ENCODE results near the gene RNF183.
"Not testable (repeated sequence)": the region's sequence is repeated elsewhere in the genome, so short reads cannot be mapped to it uniquely, and the experiment has no call there.

The RNF183 gene

GRCh38 chr9:113298924-113299770 lies 4.0 kb downstream of the RNF183 start:
- no peak for TF ChIP-seq CTCF (IDR thresholded peaks at IDR 0.05; ENCODE audit: insufficient read depth, low read depth, low read length, missing control alignments)

GRCh38 chr9:113298311-113298710 lies 4.9 kb downstream of the RNF183 start:
- no peak for DNase-seq (ENCODE audit: low read depth)
- H3K4me3 ChIP-seq (ENCODE audit: low read length): no peak overlapping the region
- no peak for TF ChIP-seq CTCF (IDR thresholded peaks at IDR 0.05; ENCODE audit: insufficient read depth, low read depth, low read length, missing control alignments)

More at GRCh38 chr9:113298924-113299770, 4.0 kb downstream of the RNF183 start:
- no peak for DNase-seq (ENCODE audit: low read depth)
- no peak overlapping the region for H3K4me3 ChIP-seq (ENCODE audit: low read length)

GRCh38 chr9:113296796-113297558 lies 6.2 kb downstream of the RNF183 start:
- H3K4me3 ChIP-seq (ENCODE audit: low read length): no peak overlapping the region
- no peak for TF ChIP-seq CTCF (IDR thresholded peaks at IDR 0.05; ENCODE audit: insufficient read depth, low read depth, low read length, missing control alignments)
- no peak for DNase-seq (ENCODE audit: low read depth)

- H3K4me3 ChIP-seq (ENCODE audit: low read length); DNase-seq (ENCODE audit: low read depth): not testable (repeated sequence)
Measured at GRCh38 chr9:113296247-113296646, 6.9 kb downstream of the RNF183 start.

GRCh38 chr9:113293285-113293878 lies 9.8 kb downstream of the RNF183 start:
- DNase-seq (ENCODE audit: low read depth): no peak
- no peak for TF ChIP-seq CTCF (IDR thresholded peaks at IDR 0.05; ENCODE audit: insufficient read depth, low read depth, low read length, missing control alignments)
- H3K4me3 ChIP-seq (ENCODE audit: low read length): no peak overlapping the region

GRCh38 chr9:113290052-113290607 lies 13.0 kb downstream of the RNF183 start:
- no peak for DNase-seq (ENCODE audit: low read depth)
- no peak for TF ChIP-seq CTCF (IDR thresholded peaks at IDR 0.05; ENCODE audit: insufficient read depth, low read depth, low read length, missing control alignments)
- no peak overlapping the region for H3K4me3 ChIP-seq (ENCODE audit: low read length)

- TF ChIP-seq CTCF (IDR thresholded peaks at IDR 0.05; ENCODE audit: insufficient read depth, low read depth, low read length, missing control alignments): no peak
- no peak overlapping the region for H3K4me3 ChIP-seq (ENCODE audit: low read length)
- DNase-seq (ENCODE audit: low read depth): peak; percentile 41
Measured at GRCh38 chr9:113289091-113289490, 14.1 kb downstream of the RNF183 start.

Measured in epithelial cell of esophagus (primary cell).